HEK293 (cell line): ENCODE measurements around the gene MYLK.

Experiments
- CTCF ChIA-PET: fragments of 350-600 bp; formaldehyde crosslinking; extraction: SDS; loops from one replicate; lab custom pipeline; 2021; ENCODE audit warnings: antibody characterized with exemption; lab: Yijun Ruan, JAX
- POLR2A ChIA-PET: fragments of 300-600 bp; formaldehyde crosslinking; extraction: SDS; loops from one replicate; lab custom pipeline; 2020; ENCODE audit warnings: antibody characterized with exemption, inconsistent platforms; lab: Yijun Ruan, JAX
- H3K27ac ChIP-seq: fragments of 200-500 bp; sonication (Bioruptor generic); 2 replicates; pipeline ENCODE4 v1.5.1; 2014; ENCODE audit warnings: low read depth, low read length, control low read depth, inconsistent platforms; ENCODE audit errors: extremely low read depth
- H3K36me3 ChIP-seq, 2 experiments: fragments of 200-500 bp in 1 of 2; sonication (Bioruptor generic) in 1 of 2; 1 replicate in 1 of 2; 2 replicates in 1 of 2; pipeline ENCODE4 v1.5.1; 2014 to 2017; ENCODE audit warnings: inconsistent platforms in 2 of 2, low read length in 2 of 2; ENCODE audit not compliant: control insufficient read depth in 2 of 2, insufficient read depth in 1 of 2
- H3K4me1 ChIP-seq: fragments of 200-500 bp; sonication (Bioruptor generic); 2 replicates; pipeline ENCODE4 v1.5.1; 2014; ENCODE audit warnings: mild to moderate bottlenecking, low read length, inconsistent platforms; ENCODE audit not compliant: control insufficient read depth, insufficient read depth
- H3K4me3 ChIP-seq: 2 replicates; pipeline ENCODE4 v1.5.1; 2011; ENCODE audit warnings: low read depth, mild to moderate bottlenecking, control low read depth, low read length, moderate library complexity
- H3K9me3 ChIP-seq: fragments of 200-500 bp; sonication (Bioruptor generic); 2 replicates; pipeline ENCODE4 v1.5.1; 2014; ENCODE audit warnings: low read depth, low read length, inconsistent platforms; ENCODE audit not compliant: control insufficient read depth, insufficient read depth
- ATF2 ChIP-seq: fragments of 450-650 bp; formaldehyde crosslinking; IDR thresholded peaks from 2 replicates; pipeline ENCODE4 v1.5.1; 2016; ENCODE audit warnings: missing biosample characterization, missing genetic modification characterization, low read depth
- FEZF1 ChIP-seq: fragments of 450-650 bp; formaldehyde crosslinking; IDR thresholded peaks from 2 replicates; pipeline ENCODE4 v1.5.1; 2016; ENCODE audit warnings: missing biosample characterization, missing genetic modification characterization
- SCRT2 ChIP-seq: fragments of 450-650 bp; formaldehyde crosslinking; IDR thresholded peaks from 2 replicates; pipeline ENCODE4 v1.5.1; 2016; ENCODE audit warnings: missing biosample characterization, missing genetic modification characterization
- ZNF140 ChIP-seq: fragments of 450-650 bp; formaldehyde crosslinking; IDR thresholded peaks from 2 replicates; pipeline ENCODE4 v1.5.1; 2016; ENCODE audit warnings: missing biosample characterization, missing genetic modification characterization
- ZNF174 ChIP-seq: fragments of 450-650 bp; formaldehyde crosslinking; IDR thresholded peaks from 2 replicates; pipeline ENCODE4 v1.5.0; 2017; ENCODE audit warnings: missing biosample characterization, mild to moderate bottlenecking, missing genetic modification characterization
- ZNF211 ChIP-seq: fragments of 450-650 bp; formaldehyde crosslinking; IDR thresholded peaks from 2 replicates; pipeline ENCODE4 v1.5.1; 2016; ENCODE audit warnings: low read depth, missing biosample characterization, missing genetic modification characterization
- ZNF221 ChIP-seq: fragments of 450-650 bp; formaldehyde crosslinking; IDR thresholded peaks from 2 replicates; pipeline ENCODE4 v1.5.1; 2017; ENCODE audit warnings: missing biosample characterization, missing genetic modification characterization, borderline replicate concordance
- ZNF292 ChIP-seq: fragments of 450-650 bp; formaldehyde crosslinking; IDR thresholded peaks from 2 replicates; pipeline ENCODE4 v1.5.1; 2016; ENCODE audit warnings: low read depth, missing biosample characterization, missing genetic modification characterization, borderline replicate concordance
- ZNF311 ChIP-seq: fragments of 450-650 bp; formaldehyde crosslinking; IDR thresholded peaks from 2 replicates; pipeline ENCODE4 v1.5.1; 2017; ENCODE audit warnings: missing biosample characterization, missing genetic modification characterization, borderline replicate concordance
- ZNF449 ChIP-seq: fragments of 450-650 bp; formaldehyde crosslinking; IDR thresholded peaks from 2 replicates; pipeline ENCODE4 v1.5.1; 2017; ENCODE audit warnings: missing biosample characterization, mild to moderate bottlenecking, missing genetic modification characterization, moderate library complexity
- ZNF626 ChIP-seq: fragments of 450-650 bp; sonication (Bioruptor Pico); formaldehyde crosslinking; IDR thresholded peaks from 2 replicates; pipeline ENCODE4 v1.5.1; 2018; ENCODE audit warnings: missing biosample characterization, missing genetic modification characterization, inconsistent platforms
- ZNF670 ChIP-seq: fragments of 450-650 bp; formaldehyde crosslinking; IDR thresholded peaks from 2 replicates; pipeline ENCODE4 v1.5.1; 2016; ENCODE audit warnings: missing biosample characterization, missing genetic modification characterization, low read depth
- ZNF747 ChIP-seq: fragments of 450-650 bp; formaldehyde crosslinking; IDR thresholded peaks from 2 replicates; pipeline ENCODE4 v1.5.1; 2016; ENCODE audit warnings: missing biosample characterization, missing genetic modification characterization
- ZSCAN23 ChIP-seq: fragments of 450-650 bp; formaldehyde crosslinking; IDR thresholded peaks from 2 replicates; pipeline ENCODE4 v1.5.1; 2016; ENCODE audit warnings: missing biosample characterization, missing genetic modification characterization
- ZSCAN5A ChIP-seq: fragments of 450-650 bp; formaldehyde crosslinking; IDR thresholded peaks from 2 replicates; pipeline ENCODE4 v1.5.1; 2016; ENCODE audit warnings: missing biosample characterization, missing genetic modification characterization
- TF ChIP-seq, protein P1 (sequence below): fragments of 450-650 bp; formaldehyde crosslinking; IDR thresholded peaks from 2 replicates; pipeline ENCODE4 v1.5.1; 2016; ENCODE audit warnings: missing biosample characterization, missing genetic modification characterization
- TF ChIP-seq, protein P2 (sequence below): fragments of 450-650 bp; formaldehyde crosslinking; IDR thresholded peaks from 2 replicates; pipeline ENCODE4 v1.5.1; 2016; ENCODE audit warnings: missing biosample characterization, missing genetic modification characterization
- TF ChIP-seq, protein P3 (sequence below): fragments of 450-650 bp; formaldehyde crosslinking; IDR thresholded peaks from 2 replicates; pipeline ENCODE4 v1.5.1; 2017; ENCODE audit warnings: missing biosample characterization, missing genetic modification characterization

MYLK gene

GRCh38 chr3:123788710-123789109 lies 95.4 kb downstream of the MYLK start:
- H3K4me3 ChIP-seq: no peak overlapping the region
- ChIA-PET POLR2A (no interaction called here), CTCF (interaction anchor here (1.3 kb wide), 1 partner anchor 65 kb away, joined by 7 read pairs; no protein-coding TSS in a partner anchor)
- peaks cover 0 to 4% of the 10 kb centered on the region in 2 experiments; a peak in 1 of 3 replicates for H3K36me3 ChIP-seq
- H3K4me1 ChIP-seq: no peaks in the 10 kb centered on the region; the same call in 1 of the 2 replicates
- TF ChIP-seq FEZF1 (tag by site-specific recombination) (no peak), ZNF140 (no peak), ZNF292 (tag by site-specific recombination) (no peak), ZNF449 (tag by site-specific recombination) (no peak), ZNF174 (tag by site-specific recombination) (no peak), ZSCAN23 (tag by site-specific recombination) (no peak)
- TF ChIP-seq, protein P1, sequence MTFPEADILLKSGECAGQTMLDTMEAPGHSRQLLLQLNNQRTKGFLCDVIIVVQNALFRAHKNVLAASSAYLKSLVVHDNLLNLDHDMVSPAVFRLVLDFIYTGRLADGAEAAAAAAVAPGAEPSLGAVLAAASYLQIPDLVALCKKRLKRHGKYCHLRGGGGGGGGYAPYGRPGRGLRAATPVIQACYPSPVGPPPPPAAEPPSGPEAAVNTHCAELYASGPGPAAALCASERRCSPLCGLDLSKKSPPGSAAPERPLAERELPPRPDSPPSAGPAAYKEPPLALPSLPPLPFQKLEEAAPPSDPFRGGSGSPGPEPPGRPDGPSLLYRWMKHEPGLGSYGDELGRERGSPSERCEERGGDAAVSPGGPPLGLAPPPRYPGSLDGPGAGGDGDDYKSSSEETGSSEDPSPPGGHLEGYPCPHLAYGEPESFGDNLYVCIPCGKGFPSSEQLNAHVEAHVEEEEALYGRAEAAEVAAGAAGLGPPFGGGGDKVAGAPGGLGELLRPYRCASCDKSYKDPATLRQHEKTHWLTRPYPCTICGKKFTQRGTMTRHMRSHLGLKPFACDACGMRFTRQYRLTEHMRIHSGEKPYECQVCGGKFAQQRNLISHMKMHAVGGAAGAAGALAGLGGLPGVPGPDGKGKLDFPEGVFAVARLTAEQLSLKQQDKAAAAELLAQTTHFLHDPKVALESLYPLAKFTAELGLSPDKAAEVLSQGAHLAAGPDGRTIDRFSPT (tag by site-specific recombination): no peak
- no peaks in the 10 kb centered on the region for H3K9me3 ChIP-seq
- no peak overlapping the region for H3K27ac ChIP-seq

DNA sequence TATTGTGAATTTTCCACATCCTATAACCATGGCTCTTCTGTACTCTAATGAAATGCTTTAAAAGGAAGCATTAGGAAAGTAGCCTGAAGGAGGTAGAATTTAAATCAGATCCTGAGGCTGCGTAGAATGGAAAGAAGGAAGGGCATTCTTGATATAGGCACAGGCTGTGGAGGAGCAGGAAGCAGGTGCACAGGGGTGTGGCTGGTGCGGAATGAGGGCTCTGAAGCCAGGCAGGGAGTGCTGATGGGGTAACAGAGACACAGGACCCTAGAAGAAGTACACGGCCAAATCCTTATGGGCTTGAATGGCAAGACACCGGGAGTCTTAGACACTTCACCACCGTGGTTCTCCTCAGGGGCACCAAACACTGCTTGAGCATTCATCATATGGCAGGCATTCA lies 97.0 kb downstream of the MYLK start:
- ChIA-PET POLR2A (no interaction called here), CTCF (no interaction called here)
- H3K36me3 ChIP-seq: peaks cover 0 to 4% of the 10 kb centered on the region in 2 experiments; a peak in 1 of 3 replicates
- no peak overlapping the region for H3K27ac ChIP-seq
- no peak overlapping the region for H3K4me3 ChIP-seq
- H3K4me1 ChIP-seq: no peaks in the 10 kb centered on the region
- TF ChIP-seq ZNF670 (tag by site-specific recombination): no peak
- TF ChIP-seq ZNF747 (tag by site-specific recombination): no peak
- TF ChIP-seq ZSCAN5A (tag by site-specific recombination): no peak
- TF ChIP-seq, protein P2, sequence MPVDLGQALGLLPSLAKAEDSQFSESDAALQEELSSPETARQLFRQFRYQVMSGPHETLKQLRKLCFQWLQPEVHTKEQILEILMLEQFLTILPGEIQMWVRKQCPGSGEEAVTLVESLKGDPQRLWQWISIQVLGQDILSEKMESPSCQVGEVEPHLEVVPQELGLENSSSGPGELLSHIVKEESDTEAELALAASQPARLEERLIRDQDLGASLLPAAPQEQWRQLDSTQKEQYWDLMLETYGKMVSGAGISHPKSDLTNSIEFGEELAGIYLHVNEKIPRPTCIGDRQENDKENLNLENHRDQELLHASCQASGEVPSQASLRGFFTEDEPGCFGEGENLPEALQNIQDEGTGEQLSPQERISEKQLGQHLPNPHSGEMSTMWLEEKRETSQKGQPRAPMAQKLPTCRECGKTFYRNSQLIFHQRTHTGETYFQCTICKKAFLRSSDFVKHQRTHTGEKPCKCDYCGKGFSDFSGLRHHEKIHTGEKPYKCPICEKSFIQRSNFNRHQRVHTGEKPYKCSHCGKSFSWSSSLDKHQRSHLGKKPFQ: no peak
- TF ChIP-seq ZNF311 (tag by site-specific recombination): no peak
- TF ChIP-seq ATF2 (tag by site-specific recombination): no peak
- no peak for TF ChIP-seq ZNF211 (tag by site-specific recombination)
- TF ChIP-seq ZNF626: no peak
- TF ChIP-seq, protein P3, sequence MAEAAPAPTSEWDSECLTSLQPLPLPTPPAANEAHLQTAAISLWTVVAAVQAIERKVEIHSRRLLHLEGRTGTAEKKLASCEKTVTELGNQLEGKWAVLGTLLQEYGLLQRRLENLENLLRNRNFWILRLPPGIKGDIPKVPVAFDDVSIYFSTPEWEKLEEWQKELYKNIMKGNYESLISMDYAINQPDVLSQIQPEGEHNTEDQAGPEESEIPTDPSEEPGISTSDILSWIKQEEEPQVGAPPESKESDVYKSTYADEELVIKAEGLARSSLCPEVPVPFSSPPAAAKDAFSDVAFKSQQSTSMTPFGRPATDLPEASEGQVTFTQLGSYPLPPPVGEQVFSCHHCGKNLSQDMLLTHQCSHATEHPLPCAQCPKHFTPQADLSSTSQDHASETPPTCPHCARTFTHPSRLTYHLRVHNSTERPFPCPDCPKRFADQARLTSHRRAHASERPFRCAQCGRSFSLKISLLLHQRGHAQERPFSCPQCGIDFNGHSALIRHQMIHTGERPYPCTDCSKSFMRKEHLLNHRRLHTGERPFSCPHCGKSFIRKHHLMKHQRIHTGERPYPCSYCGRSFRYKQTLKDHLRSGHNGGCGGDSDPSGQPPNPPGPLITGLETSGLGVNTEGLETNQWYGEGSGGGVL (tag by site-specific recombination): no peak
- TF ChIP-seq ZNF221 (tag by site-specific recombination): no peak
- TF ChIP-seq SCRT2 (tag by site-specific recombination): no peak
- no peaks in the 10 kb centered on the region for H3K9me3 ChIP-seq
